Nephron (organoid): ENCODE data around the gene CRX.

ENCODE experiments used
- H3K27ac Mint-ChIP-seq, 3 experiments: 2 replicates each; pipeline ENCODE4 v1.8.0; 2020; ENCODE audit warnings: mixed read lengths in 3 of 3, mild to moderate bottlenecking in 2 of 3, moderate library complexity in 1 of 3
- H3K27me3 Mint-ChIP-seq: 2 replicates; pipeline ENCODE4 v1.8.0; 2021; ENCODE audit warnings: low read depth, mild to moderate bottlenecking, moderate library complexity, mixed read lengths
- H3K36me3 Mint-ChIP-seq: 2 replicates; pipeline ENCODE4 v1.8.0; 2020; ENCODE audit warnings: low read depth, mixed read lengths
- H3K4me1 Mint-ChIP-seq: 2 replicates; pipeline ENCODE4 v1.8.0; 2020; ENCODE audit warnings: mixed read lengths
- H3K4me3 Mint-ChIP-seq, 3 experiments: 2 replicates each; pipeline ENCODE4 v1.8.0; 2020; ENCODE audit warnings: mild to moderate bottlenecking in 3 of 3, mixed read lengths in 3 of 3, moderate library complexity in 2 of 3
- H3K9me3 Mint-ChIP-seq: 2 replicates; pipeline ENCODE4 v1.8.0; 2020; ENCODE audit warnings: mixed read lengths
- TF ChIP-seq, protein P1 (sequence below), 3 experiments: fragments of 200-600 bp; sonication (generic); IDR thresholded peaks; one replicate each; pipeline ENCODE4 v1.5.0; 2021; ENCODE audit warnings: antibody characterized with exemption in 3 of 3; ENCODE audit not compliant: unreplicated experiment in 3 of 3

Gene CRX

GRCh38 chr19:47832723-47833122 lies 11.0 kb downstream of the CRX start:
- TF ChIP-seq, protein P1, sequence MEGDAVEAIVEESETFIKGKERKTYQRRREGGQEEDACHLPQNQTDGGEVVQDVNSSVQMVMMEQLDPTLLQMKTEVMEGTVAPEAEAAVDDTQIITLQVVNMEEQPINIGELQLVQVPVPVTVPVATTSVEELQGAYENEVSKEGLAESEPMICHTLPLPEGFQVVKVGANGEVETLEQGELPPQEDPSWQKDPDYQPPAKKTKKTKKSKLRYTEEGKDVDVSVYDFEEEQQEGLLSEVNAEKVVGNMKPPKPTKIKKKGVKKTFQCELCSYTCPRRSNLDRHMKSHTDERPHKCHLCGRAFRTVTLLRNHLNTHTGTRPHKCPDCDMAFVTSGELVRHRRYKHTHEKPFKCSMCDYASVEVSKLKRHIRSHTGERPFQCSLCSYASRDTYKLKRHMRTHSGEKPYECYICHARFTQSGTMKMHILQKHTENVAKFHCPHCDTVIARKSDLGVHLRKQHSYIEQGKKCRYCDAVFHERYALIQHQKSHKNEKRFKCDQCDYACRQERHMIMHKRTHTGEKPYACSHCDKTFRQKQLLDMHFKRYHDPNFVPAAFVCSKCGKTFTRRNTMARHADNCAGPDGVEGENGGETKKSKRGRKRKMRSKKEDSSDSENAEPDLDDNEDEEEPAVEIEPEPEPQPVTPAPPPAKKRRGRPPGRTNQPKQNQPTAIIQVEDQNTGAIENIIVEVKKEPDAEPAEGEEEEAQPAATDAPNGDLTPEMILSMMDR (IDR thresholded peaks at IDR 0.05; ENCODE audit: unreplicated experiment in 3 of 3) = no peak
- Mint-ChIP-seq H3K4me1 (no peaks in the 10 kb centered on the region), H3K4me3 (no peak overlapping the region), H3K27ac (no peak overlapping the region), H3K27me3 (no peaks in the 10 kb centered on the region), H3K9me3 (no peaks in the 10 kb centered on the region), H3K36me3 (no peaks in the 10 kb centered on the region)

DNA sequence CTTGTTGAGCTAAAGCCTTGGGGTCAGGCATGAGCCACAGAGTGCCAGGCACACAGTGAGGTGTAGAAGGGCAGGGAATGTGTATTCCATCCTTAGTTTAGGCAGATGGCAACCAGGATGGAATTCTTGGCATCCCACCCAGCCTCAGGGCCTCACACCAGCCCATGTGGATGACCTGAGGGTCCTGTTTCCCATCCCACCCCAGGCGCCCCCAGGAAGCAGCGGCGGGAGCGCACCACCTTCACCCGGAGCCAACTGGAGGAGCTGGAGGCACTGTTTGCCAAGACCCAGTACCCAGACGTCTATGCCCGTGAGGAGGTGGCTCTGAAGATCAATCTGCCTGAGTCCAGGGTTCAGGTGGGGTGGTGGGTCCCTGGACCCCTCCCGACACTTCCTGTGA lies 14.3 kb downstream of the CRX start:
- H3K36me3 Mint-ChIP-seq = no peaks in the 10 kb centered on the region
- H3K9me3 Mint-ChIP-seq = no peaks in the 10 kb centered on the region
- H3K4me3 Mint-ChIP-seq = no peak overlapping the region
- peaks cover 5% of the 10 kb centered on the region for H3K27me3 Mint-ChIP-seq
- no peak overlapping the region for H3K27ac Mint-ChIP-seq
- TF ChIP-seq, protein P1 (IDR thresholded peaks at IDR 0.05; ENCODE audit: unreplicated experiment in 3 of 3) = no peak
- H3K4me1 Mint-ChIP-seq = peaks cover 7% of the 10 kb centered on the region

DNA sequence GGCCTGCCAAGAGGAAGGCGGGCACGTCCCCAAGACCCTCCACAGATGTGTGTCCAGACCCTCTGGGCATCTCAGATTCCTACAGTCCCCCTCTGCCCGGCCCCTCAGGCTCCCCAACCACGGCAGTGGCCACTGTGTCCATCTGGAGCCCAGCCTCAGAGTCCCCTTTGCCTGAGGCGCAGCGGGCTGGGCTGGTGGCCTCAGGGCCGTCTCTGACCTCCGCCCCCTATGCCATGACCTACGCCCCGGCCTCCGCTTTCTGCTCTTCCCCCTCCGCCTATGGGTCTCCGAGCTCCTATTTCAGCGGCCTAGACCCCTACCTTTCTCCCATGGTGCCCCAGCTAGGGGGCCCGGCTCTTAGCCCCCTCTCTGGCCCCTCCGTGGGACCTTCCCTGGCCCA lies 17.7 kb downstream of the CRX start:
- peaks cover 24% of the 10 kb centered on the region for H3K4me1 Mint-ChIP-seq
- H3K4me3 Mint-ChIP-seq = no peak overlapping the region
- H3K9me3 Mint-ChIP-seq = no peaks in the 10 kb centered on the region

GRCh38 chr19:47839913-47840312 lies 18.2 kb downstream of the CRX start:
- Mint-ChIP-seq H3K4me3 (peak overlapping the region in 2 of 3 experiments; percentile 11 to 22), H3K9me3 (no peaks in the 10 kb centered on the region), H3K4me1 (peaks cover 24% of the 10 kb centered on the region), H3K36me3 (no peaks in the 10 kb centered on the region), H3K27ac (peak overlapping the region in 1 of 3 experiments; percentile 21), H3K27me3 (peaks cover 15% of the 10 kb centered on the region)
- TF ChIP-seq, protein P1 (IDR thresholded peaks at IDR 0.05; ENCODE audit: unreplicated experiment in 3 of 3) = no peak

More for the DNA sequence above, 17.7 kb downstream of the CRX start:
- TF ChIP-seq, protein P1 (IDR thresholded peaks at IDR 0.05; ENCODE audit: unreplicated experiment in 3 of 3) = no peak
- H3K36me3 Mint-ChIP-seq = no peaks in the 10 kb centered on the region
- peaks cover 15% of the 10 kb centered on the region for H3K27me3 Mint-ChIP-seq
- H3K27ac Mint-ChIP-seq = no peak overlapping the region

DNA sequence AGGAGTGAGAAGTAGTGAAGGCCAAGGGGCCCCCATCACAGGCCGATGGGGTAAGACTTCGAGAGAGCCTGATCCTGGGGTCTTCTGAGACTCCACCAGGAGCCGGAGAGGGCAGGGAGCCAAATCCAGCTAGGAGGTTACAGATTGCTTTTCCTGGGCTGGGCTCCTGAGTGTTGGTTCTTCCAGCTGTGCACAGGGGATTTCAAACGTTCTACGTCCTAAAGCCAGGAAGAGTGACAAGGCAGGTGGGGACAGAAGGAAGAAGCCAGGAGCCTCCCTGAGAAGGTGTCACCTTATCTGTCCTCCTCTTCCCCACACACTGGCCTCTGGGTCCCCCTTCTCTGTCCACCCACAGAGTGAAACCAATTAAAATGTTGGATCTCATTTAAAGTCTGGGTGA lies 21.2 kb downstream of the CRX start:
- Mint-ChIP-seq H3K4me3 (no peak overlapping the region), H3K9me3 (no peaks in the 10 kb centered on the region), H3K27ac (no peak overlapping the region), H3K27me3 (peaks cover 20% of the 10 kb centered on the region), H3K36me3 (no peaks in the 10 kb centered on the region), H3K4me1 (peaks cover 24% of the 10 kb centered on the region)
- TF ChIP-seq, protein P1 (IDR thresholded peaks at IDR 0.05; ENCODE audit: unreplicated experiment in 3 of 3) = no peak

DNA sequence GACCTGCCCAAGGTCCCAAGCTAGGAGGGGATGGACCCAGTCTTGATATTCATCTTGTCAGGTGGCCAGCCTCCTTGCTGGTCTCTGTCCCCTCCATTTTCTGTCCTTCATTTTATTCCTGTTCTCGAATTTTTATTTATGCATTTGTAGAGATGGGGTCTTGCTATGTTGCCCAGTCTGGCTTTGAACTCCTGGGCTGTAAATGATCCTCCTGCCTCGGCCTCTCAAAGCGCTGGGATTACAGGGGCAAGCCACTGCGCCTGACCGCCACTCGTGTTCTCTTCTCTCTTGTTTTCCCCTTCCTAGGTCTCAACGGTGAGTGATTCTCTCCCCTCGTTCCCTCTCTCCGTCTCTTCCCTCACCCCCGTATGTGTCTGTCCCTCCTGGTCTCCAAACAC lies 26.7 kb downstream of the CRX start:
- peak overlapping the region in 2 of 3 experiments; percentile 0 to 41 for H3K27ac Mint-ChIP-seq
- no peaks in the 10 kb centered on the region for H3K36me3 Mint-ChIP-seq
- H3K27me3 Mint-ChIP-seq = peaks cover 47% of the 10 kb centered on the region
- TF ChIP-seq, protein P1 (IDR thresholded peaks at IDR 0.05; ENCODE audit: unreplicated experiment in 3 of 3) = no peak
- H3K4me1 Mint-ChIP-seq = peaks cover 20% of the 10 kb centered on the region
- no peak overlapping the region for H3K4me3 Mint-ChIP-seq
- H3K9me3 Mint-ChIP-seq = no peaks in the 10 kb centered on the region
